Mucosa of descending colon (tissue), 3 donors: Measurements from ENCODE around the gene ABHD17A. TPM values are rescaled to one million over a fixed set of nuclear protein-coding genes. Genes with fewer than 3 reads are reported as not detected.
A peak's percentile ranks its signal among the peaks of the same experiment; 100 is the strongest.

Source experiments
- ATAC-seq: fragments of 200-7000 bp; cut with Tn5 transposase; one replicate; pipeline ENCODE4 v1.9.1; 2020; ENCODE audit warnings: mild to moderate bottlenecking, moderate library complexity
- DNase-seq, 3 donors: peaks; one replicate each; pipeline ENCODE4 v3.0.0-alpha.2; 2020
- H3K36me3 ChIP-seq: fragments of 200-600 bp; one replicate; pipeline ENCODE4 v1.8.0; 2021; ENCODE audit warnings: low read depth, mild to moderate bottlenecking
- H3K4me1 ChIP-seq: fragments of 200-600 bp; one replicate; pipeline ENCODE4 v1.8.0; 2021; ENCODE audit warnings: low read depth, mild to moderate bottlenecking
- H3K4me3 ChIP-seq: fragments of 200-600 bp; one replicate; pipeline ENCODE4 v1.8.0; 2021; ENCODE audit warnings: mild to moderate bottlenecking
- H3K9me3 ChIP-seq: fragments of 200-600 bp; one replicate; pipeline ENCODE4 v1.8.0; 2021; ENCODE audit warnings: mild to moderate bottlenecking
- intact Hi-C, 2 donors: fragments of 100-400 bp; cut with DNase I in 1 of 2; cut with micrococcal nuclease in 1 of 2; formaldehyde crosslinking; loops; one replicate each; pipeline versions ENCODE4 v1.11.0 to v1.11.1; 2022; cut with DNase I, micrococcal nuclease
- total RNA-seq, 3 donors: library from RNA; stranded (reverse); fragmentation: NEBNext Ultra II Directional in 2 of 3; extraction: Animal tissue kit (Norgen Biotek cat#: 25700) in 2 of 3; gene quantifications; one replicate each; pipeline versions ENCODE4 v1.2.1 to v1.2.4, GENCODE V29; 2021 to 2023
- TF ChIP-seq, protein P1 (sequence below): fragments of 200-600 bp; IDR thresholded peaks from one replicate; pipeline ENCODE4 v1.8.0; 2022; ENCODE audit warnings: antibody characterized with exemption, mild to moderate bottlenecking
- donor health status: DM: no; HTN: no; CAD: no; lungs with moderate emphysema.
- donor health status: DM: no; HTN: no; CAD: no.
- donor health status: DM: no; HTN: yes; CAD: no.

Gene ABHD17A
- total RNA-seq, 3 donors from 2014 or later: 60.9 to 65.8 (median 65.8) TPM

DNA sequence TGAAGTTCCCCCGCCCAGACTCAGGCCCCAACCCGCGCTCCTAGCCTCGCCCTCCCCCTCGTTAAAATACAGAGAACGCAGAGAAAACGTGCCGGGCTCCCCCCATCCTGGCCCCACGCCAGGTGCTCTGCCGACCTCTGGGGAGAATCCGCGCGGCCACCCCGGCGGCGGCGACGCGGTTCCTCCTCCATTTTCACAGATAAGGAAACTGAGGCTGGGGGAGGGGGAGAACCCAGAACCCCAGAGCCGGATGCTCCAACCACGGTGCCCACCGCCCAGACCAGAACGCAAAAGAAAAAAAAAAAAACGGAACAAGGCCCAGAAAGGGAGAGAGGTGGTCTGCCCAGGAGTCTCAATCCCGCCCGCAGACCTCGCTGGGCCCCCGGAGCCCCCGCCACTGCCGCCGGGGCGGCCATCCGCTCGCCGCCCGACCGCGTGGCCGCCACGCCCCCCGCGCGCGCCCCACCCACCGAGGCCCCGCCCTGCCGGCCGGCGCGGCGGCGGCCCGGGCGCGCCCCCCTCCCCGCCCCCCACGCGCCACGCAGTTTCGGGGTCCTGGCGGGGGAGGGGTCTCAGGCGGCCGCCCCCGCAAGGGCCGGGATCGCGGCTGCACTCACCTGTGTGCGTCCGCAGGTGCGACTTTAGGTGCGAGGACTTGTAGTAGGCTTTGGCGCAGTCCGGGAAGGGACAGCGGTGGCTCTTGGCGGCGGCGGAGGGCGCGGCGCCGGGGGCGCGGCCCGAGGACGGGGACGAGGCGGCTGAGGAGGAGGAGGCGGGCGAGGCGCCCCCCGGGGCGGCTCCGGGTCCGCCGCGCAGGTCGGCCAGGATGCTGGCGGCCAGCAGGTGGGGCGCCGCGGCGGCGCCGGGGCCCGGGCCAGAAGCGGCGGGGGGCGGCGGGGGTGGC lies 22.6 kb downstream of the ABHD17A start:
- Histone ChIP-seq H3K9me3 (no peaks in the 10 kb centered on the region), H3K36me3 (no peaks in the 10 kb centered on the region), H3K4me3 (peak overlapping the region; percentile 39), H3K4me1 (peaks cover 45% of the 10 kb centered on the region)
- ATAC-seq (peak; percentile 4), DNase-seq (peak; percentile 71 to 81 (median 76))
- TF ChIP-seq, protein P1, sequence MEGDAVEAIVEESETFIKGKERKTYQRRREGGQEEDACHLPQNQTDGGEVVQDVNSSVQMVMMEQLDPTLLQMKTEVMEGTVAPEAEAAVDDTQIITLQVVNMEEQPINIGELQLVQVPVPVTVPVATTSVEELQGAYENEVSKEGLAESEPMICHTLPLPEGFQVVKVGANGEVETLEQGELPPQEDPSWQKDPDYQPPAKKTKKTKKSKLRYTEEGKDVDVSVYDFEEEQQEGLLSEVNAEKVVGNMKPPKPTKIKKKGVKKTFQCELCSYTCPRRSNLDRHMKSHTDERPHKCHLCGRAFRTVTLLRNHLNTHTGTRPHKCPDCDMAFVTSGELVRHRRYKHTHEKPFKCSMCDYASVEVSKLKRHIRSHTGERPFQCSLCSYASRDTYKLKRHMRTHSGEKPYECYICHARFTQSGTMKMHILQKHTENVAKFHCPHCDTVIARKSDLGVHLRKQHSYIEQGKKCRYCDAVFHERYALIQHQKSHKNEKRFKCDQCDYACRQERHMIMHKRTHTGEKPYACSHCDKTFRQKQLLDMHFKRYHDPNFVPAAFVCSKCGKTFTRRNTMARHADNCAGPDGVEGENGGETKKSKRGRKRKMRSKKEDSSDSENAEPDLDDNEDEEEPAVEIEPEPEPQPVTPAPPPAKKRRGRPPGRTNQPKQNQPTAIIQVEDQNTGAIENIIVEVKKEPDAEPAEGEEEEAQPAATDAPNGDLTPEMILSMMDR: no peak
- intact Hi-C loops: no loop called here

DNA sequence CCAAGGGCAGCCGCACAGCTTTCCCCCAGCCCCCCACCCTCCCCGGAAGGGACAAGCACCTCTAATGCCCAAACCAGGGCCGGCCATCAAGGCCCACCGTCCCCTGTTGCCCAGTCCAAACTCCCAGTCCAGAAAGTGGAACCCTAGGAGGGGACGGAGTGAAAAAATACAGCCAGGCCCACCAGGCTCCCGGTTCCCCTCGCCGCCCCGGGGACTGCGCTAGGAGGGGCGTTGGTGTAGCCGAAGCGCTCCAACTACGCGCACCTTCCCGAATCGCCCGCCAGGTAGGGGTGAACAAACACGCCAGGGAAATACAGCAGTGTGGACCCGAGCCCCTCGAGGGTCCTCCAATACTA lies 23.2 kb downstream of the ABHD17A start:
- H3K9me3 ChIP-seq: no peaks in the 10 kb centered on the region
- H3K4me1 ChIP-seq: peaks cover 46% of the 10 kb centered on the region
- ATAC-seq: no peak
- peak in 1 of 3 donors; percentile 75 for DNase-seq
- TF ChIP-seq, protein P1: no peak
- peak overlapping the region; percentile 39 for H3K4me3 ChIP-seq
- intact Hi-C loops: no loop called here
- H3K36me3 ChIP-seq: no peaks in the 10 kb centered on the region

DNA sequence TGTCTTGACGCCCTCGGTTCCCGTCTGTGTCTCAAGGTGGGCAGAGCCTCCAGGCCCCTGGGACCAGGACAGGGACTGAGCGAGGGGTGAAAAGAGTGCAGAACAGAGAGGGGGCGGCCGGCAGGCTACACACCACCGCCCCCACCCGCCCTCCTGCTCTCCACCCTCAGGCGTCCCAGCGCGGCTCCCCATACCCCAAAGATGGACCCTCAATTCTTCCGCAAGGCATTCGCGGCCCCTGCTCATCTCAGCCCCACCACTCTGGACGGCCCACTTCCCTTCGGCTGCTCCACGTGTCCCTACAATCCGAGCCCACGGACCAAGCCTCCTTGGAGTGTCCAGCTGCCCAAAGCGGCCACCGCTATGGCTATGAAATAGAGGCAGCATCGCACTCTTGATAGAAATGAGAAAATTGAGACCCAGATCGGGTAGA lies 23.7 kb downstream of the ABHD17A start:
- no peak overlapping the region for H3K4me3 ChIP-seq
- no peaks in the 10 kb centered on the region for H3K36me3 ChIP-seq
- ATAC-seq: no peak
- peak in 2 of 3 donors; percentile 55 to 69 for DNase-seq
- intact Hi-C loops: no loop called here
- TF ChIP-seq, protein P1: no peak
- peaks cover 46% of the 10 kb centered on the region for H3K4me1 ChIP-seq
- H3K9me3 ChIP-seq: no peaks in the 10 kb centered on the region

DNA sequence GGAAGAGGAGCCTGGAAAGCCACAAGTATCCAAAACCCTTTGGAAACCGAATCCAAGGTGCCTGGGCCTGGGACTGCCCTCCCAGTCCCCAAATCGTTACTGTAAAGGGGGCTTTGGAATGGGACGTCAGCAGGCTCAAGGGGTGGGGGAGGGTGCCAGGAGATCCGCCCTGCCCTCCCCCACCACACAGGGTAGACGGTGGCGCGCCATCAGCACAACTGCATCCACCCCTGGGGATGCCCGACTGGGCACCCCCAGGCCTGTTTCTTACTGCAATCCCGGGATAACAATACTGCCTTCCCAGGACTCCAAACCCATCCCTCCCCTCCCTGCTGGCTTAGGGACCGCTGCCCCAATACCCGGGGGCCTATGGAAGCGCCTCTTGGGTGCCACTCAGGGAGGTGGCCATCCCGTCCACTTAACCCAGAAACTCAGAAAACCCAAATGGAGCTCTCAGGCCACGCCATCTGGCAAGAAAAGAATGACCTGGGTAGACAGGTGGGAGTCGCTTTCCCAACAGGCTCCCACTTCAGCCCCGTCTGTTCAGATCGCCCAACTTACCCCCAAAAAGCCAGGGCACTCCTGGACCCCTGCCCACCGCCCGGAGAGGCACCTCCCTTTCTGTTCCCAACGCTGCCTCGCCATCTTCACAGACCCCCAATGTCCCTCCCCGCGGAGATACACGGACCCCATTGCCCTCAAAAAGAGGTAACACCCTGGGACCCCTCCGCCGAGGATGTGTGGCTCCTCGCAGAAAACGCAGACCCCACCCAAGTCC lies 24.3 kb downstream of the ABHD17A start:
- TF ChIP-seq, protein P1: no peak
- no peak for ATAC-seq
- Histone ChIP-seq H3K9me3 (no peaks in the 10 kb centered on the region), H3K4me1 (peaks cover 52% of the 10 kb centered on the region), H3K4me3 (no peak overlapping the region), H3K36me3 (no peaks in the 10 kb centered on the region)
- DNase-seq: no peak
- intact Hi-C loops: no loop called here

DNA sequence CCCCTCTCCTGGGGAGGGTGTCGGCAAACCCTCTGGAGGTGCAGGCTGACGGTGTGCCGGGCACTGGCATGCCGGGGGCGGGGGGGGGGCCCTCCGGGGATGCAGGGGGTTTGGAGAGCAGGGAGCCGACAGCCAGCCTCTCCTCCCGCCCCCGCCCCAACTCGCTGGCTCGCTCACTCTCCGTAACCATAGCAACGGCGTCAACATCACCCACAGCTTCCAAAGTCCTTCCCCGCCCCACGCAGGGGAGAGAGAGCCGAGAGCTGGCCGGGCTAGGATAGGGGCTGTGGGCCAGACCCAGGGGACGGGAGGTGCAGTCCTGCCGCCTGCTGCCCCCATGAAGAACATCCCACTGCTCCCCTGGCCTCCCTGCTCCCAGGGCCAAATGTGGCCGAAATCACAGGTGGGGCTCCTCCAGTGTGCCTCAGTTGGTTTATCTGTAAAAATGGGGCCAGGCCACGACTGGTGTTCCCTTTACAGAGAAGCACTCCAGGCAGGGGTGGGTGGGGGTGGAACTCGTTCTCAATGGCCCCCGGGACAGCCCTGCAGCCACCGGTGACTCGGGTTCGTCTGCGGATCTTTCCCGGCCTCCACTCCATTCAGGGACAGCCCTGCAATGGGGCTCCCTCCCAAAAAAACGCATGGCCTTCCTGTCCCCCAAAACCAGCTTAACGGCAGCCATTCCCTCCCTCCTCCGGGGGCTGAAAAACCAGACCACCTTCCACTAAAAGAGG lies 25.1 kb downstream of the ABHD17A start:
- Histone ChIP-seq H3K4me3 (no peak overlapping the region), H3K36me3 (no peaks in the 10 kb centered on the region), H3K4me1 (peaks cover 59% of the 10 kb centered on the region), H3K9me3 (no peaks in the 10 kb centered on the region)
- DNase-seq: peak; percentile 80 to 84 (median 82)
- ATAC-seq: no peak
- intact Hi-C loops: no loop called here
- TF ChIP-seq, protein P1: no peak
